Breast epithelium (tissue), 3 donors: ENCODE measurements around the gene MTURN.

Experiments
- CTCF ChIP-seq, 3 donors: fragments of 450-650 bp; IDR thresholded peaks; one replicate each; pipeline ENCODE4 v1.5.1; 2016 to 2017; ENCODE audit warnings: antibody characterized with exemption in 3 of 3, mild to moderate bottlenecking in 3 of 3, moderate library complexity in 3 of 3
- POLR2A ChIP-seq: fragments of 450-650 bp; IDR thresholded peaks from one replicate; pipeline ENCODE4 v1.6.1; 2016; ENCODE audit warnings: antibody characterized with exemption, mild to moderate bottlenecking, moderate library complexity
- POLR2AphosphoS5 ChIP-seq, 3 donors: sonication (generic); formaldehyde crosslinking; IDR thresholded peaks; one replicate each; pipeline ENCODE4 v1.6.1; 2017; ENCODE audit warnings: antibody characterized with exemption in 3 of 3

- TF ChIP-seq CTCF (IDR thresholded peaks at IDR 0.05) (no peak), POLR2AphosphoS5 (IDR thresholded peaks at IDR 0.05) (no peak), POLR2A (no peak)
Measured at GRCh38 chr7:30143748-30144251, 9.0 kb downstream of the MTURN start.
